Myocyte (in vitro differentiated cells): ENCODE results near the gene TOMM6. TPM values are rescaled to one million over a fixed set of nuclear protein-coding genes. Genes with fewer than 3 reads are reported as not detected.

Source experiments
- DNase-seq: peaks from one replicate; pipeline ENCODE4 v3.0.0-alpha.2; 2012; ENCODE audit warnings: low read depth
- polyA plus RNA-seq: library from polyadenylated mRNA; unstranded; fragments of >200 nt; gene quantifications from one replicate; pipeline ENCODE4 v1.2.1, GENCODE V29; 2012; ENCODE audit warnings: missing spikeins
- total RNA-seq: library from RNA; depleted of rRNA; stranded (reverse); fragments of >200 nt; gene quantifications from 2 replicates; pipeline ENCODE4 v1.2.3, GENCODE V29; 2014

Gene TOMM6
- total RNA-seq = 101 and 115 TPM in 2 replicates
- 210 TPM for polyA plus RNA-seq

DNA sequence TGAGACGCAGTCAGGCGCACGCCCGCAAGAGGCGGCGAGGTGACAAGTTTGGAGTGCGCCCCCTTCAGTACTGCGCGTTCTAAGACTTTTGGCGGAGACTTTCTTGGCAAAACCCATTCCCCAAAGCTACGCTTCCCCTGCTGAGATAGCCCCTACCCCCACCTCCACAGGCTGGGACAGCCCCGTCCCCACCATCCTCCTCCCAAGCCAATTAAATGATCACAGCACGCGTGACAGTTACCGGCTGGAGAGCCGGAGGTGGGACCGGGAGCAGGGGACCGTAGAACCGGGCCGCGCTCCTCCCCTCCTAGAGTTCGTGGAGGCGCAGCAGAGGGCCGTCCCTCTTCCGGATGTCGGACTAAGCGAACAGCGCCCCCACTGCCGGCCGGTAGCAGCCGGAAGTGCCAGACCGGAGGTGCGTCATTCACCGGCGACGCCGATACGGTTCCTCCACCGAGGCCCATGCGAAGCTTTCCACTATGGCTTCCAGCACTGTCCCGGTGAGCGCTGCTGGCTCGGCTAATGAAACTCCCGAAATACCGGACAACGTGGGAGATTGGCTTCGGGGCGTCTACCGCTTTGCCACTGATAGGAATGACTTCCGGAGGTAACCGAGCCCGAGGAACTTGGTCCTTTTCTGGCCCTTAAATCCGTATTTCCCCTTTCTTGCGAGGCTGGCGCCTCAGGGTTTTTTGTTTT, at the start of gene TOMM6:
TSS of gene TOMM6 (plus strand) at position 476 of the 699 bp plus-strand sequence. CDS start at position 480, 4 bp downstream.
- DNase-seq = peak; percentile 95

DNA sequence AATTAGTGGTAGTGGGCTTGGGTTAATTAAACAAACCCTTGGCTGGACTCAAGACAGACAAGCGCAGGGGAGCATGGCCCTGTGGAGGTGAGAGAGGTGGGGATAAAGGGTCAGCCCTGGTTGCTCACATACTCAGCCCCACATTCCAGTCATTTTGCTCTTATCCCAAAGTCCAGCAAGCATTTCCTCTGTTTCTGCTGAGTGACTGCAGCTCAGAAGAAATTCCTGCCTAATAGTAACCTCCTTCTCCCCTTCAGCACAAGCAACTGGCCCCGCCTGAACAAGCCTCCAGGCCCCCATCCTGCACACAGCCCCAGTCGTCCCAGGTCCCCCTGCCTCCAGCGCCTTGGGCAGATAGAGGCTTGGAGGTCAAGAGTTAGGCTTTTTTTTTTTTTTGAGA, 48.5 kb upstream of the TOMM6 start:
- no peak for DNase-seq

DNA sequence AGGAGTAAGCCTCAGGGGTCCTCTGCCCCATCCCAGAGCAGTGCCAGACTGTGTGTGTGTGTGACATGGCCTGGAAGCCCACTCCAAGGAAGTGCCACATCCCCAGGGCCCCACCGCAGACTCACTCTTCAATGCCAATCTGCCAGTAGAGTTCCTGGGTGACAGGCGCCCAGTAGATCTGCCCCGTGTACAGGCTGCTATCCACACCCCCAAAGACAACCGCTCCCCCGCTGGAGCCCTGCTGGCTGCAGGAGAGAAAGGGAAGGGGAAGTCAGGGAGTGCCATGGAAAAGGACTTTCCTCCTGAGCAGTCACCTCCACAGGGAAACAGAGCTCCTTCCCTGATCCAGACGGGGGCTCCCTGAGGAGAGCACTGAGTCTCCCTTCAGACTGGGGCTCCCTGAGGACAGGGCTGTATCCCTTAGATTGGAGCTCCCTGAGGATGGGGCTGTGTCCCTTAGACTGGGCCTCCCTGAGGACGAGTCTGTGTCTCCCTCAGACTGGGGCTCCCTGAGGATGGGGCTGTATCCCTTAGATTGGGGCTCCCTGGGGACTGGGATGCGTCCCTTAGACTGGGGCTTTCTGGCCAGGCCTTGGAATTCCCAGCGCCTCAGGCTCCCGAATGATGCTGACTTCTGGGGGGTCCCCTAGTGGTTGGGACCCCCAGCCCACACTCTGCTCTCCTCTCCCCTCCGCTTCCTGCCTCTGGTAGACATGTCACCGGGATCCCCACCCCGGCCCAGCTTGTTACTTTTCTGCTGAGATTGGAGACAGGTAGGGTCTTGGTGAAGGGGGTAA, 46.9 kb upstream of the TOMM6 start:
- no peak for DNase-seq

DNA sequence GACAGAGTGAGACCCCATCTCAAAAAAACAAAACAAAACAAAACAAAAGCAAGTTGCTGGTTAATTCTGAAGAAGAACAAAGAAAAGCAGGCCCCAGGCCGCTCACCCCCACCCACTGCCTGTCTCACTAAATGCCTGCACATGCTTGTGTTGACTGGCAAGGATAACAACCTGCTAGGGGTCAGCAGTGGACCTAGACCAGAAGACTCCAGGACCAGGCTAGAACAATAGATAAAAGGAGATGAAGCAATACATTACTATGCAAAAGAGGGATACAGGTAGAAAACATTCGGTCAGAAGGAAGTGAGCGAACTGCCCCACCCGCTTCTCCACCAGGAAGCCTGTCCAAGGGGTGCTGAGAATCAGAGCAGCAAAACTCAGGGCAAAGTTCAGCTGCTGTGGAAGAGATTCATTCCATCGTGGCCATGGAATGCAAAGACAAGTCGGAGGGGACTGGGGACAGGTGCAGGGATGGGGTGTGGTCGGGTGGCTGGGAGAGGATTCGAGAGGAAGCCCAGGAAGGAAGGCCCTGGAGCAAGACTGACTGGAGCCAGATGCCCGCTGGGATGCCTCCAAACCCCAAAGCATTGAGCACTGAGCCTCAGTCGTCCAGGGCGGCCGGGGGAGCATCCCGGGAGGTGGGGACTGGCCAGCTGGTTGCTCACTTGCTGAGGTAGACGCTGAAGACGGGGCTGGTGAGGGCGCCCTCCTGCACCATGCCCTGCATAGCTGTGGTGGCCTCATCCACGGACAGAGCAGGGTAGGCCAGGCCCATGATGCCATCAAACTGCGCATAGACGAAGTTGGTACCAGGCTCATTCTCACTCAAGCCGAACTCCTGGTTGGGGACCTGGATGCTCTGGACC, 45.6 kb upstream of the TOMM6 start:
- peak; percentile 73 for DNase-seq

DNA sequence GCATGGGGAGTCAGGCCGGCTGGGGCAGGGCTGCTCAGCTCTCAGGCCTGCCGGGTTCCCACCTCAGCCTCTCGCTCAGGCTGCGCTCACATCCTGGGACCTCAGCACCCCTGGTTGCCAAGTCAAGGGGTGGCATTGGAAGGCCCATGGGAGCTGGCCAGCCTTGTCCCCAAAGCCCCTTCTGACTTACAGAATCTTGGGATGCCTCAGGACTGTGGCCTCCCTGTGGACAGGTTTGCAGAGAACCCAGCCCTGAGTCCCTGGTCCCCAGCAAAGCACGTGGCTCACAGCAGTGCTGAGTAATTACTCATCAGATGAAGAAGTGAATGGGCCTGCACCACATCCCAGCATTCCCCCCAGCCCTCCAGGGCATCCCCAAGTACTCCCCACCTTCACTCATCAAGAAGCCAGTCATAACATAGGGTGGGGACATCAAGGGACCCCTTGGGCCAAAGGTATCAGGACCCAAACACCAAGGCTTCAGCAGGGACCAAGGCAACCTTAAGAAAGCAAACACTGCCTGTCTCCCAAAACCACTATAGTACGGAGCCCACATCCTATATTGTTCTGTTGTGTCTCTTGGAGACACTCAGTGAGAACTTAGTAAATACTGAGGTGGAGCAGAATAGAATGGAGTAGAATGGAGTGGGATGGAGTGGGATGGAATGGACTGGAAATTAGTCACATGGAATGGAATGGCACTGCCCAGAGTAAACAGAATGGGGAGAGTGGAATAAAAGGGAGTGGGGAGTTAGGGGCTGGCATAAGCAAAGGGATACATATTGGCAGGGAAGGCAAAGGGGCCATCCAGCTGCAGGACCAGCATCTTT, 43.9 kb upstream of the TOMM6 start:
- no peak for DNase-seq

DNA sequence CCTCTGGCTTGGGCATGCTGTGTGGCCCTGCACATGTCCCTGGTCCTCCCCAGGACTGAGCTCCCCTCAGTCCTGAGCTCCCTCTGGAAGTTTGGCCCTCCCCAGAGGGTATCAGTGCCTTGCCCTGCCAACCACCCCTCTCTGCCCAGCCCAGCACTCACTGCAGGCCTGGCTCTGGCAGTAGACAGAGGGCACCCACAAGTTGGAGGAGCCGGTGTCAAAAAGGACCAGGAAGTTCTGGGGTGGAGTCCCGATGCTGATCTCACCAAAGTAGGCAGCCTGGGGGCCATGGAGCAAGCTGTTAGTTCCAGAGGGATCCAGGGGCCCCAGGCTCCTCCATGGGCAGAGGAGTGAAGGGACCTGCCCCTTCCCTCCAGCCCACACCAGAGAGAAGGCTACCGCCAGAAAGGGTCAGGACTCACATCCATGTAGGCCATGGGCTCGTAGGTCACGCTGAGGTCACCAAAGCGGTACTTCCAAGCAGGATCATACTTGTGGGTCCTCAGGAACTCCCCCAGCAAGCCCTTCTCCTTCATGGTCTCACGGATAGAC, 43.2 kb upstream of the TOMM6 start:
- DNase-seq = no peak

DNA sequence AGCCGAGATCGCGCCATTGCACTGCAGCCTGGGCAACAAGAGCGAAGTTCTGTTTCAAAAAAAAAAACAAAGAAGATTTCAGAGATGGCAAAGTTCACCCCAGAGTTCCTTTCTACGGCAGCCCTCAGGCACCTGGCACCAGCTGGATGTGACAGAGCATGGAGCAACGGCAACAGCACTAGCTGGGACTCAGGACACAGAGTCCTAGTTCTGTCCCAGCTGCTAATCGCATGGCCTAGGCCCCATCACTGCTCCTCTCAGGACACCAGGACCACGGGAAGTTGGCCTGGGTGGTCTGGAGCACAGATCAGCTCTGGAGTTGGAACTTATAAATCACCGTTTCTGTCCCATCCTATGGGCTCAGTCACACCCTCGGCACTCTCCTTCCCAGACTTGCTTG, 41.4 kb upstream of the TOMM6 start:
- no peak for DNase-seq

DNA sequence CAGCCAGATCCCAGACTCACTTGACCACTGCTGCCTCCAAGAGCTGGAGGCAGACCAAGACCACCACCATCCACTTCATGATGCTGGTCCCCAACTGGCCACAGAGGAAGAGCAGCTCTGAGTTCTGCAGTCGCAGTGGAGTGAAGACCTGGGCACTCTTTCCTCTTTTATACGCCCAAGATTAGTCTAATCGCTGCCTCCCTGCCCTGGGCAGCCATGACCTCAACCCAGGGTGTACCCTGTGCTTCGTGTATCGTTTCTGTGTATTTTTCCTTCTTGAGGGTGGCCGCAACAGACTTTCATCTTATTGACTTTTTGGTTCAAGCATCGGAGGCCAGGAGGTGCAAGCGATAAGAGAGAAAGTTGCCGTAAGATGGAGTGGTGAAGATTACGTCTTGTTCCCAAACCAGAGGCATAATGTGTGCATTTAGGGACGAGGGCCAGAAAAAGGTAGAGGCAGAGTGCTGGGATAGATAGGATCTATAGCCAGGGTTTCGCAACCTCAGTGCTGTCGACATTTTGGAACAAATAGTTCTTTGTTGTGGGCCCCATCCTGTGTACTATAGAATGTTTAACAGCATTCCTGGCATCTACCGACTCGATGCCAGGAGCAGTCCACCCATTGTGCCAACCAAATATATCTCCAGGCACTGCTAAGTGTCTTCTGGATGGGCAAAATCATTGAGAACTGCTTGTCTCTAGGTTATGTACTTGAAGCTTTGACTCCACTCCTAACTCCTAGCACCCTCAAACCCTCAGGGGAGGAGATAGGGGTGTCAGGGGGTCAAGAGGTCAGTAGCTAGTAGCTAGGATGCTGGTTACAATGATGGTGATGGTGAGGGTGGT, 40.0 kb upstream of the TOMM6 start, which contains the start of gene PGC:
TSS of gene PGC (minus strand) at position 142 of the 846 bp plus-strand sequence. CDS start at position 79, 63 bp downstream.
- DNase-seq = no peak

DNA sequence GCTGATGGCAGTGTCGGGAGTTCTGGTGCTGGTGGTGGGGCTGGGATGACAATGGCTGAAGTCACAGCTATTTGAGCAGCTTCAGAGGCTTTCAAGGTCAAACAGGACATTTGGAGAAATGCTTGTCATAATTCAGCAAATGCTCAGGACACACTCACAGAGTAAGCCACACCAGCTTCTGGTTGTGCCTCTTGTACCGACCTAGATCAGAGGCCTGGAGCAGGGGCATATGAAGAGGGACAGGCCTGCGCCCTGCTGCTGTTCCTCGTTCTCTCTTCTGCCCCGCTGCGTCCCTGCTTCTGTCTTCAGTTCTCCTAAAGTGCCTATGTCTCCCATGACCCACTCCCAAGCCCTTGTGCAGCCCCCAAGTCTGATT, 39.4 kb upstream of the TOMM6 start:
- no peak for DNase-seq

DNA sequence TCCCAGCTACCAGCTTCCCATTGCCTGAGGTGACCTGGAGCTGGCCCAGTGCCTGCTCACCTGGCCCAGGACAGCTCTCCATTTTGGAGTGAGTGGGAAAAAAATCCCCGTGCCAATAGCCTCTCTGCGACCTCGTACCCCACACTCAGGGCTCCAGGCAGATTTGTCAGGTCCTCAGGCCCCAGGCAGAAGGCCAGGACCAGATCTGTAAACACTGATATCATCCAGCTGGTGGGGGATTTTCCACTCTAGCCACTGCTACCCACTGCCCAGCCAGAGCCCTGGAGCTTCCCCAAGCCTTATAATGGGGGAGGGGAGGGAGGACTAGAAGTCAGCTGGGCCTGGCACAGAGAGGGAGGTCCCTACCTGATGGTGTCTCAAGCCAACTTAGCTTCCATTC, 39.0 kb upstream of the TOMM6 start:
- no peak for DNase-seq

DNA sequence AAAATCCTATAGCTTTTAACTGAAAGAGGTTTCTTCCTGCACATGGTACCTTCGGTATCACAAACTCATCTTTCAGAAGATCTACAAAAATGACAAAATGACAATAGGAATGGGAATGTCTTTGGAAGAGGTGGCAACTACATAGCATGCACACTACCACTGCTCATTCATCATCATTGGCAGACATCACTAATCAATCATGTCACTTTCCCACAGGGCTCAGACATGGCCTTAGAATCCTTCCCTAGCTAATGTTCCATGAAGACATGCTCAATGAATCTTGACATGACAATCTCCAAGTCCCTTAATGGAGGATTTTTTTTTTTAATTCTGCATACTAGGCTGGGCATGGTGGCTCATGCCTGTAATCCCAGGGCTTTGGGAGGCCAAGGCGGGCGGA, 37.1 kb upstream of the TOMM6 start:
- no peak for DNase-seq

DNA sequence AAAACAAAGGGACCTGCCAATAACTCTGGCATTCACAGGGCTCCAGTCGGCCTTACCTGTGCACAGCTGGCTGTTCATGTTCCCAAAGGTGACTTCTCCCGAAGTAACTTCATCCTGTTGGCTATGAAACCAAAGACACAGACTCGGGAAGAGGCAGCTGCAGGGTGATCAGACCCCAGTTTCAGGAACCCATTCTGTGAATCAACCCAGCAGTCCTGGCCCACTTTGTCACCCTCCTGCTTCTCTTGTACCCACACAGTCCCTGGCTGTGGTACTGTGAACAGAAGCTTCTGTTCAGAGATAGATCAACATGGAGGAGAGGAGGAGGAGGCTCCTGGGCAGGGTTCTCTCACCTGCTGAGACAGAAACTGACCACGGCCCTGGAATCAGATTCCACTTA, 31.6 kb upstream of the TOMM6 start:
- DNase-seq = no peak

DNA sequence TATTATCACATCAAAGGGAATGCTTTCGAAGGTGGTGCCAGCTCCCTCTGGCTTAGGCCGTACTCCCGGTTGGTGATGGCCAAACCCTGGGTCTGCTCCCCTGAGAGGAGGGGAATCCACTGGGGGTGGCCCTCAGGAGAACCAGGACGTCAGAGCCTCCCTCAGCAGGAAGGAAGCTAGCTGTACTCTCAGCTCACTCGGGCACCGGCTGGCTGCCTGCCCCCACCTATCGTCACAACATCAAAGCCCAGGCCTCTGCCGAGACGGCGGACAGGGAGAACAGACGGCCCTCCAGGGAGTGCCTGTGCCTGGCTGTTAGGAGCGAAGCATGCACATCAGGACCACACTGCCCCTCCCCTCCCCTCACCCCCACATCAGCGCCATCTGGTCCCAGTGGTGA, 31.1 kb upstream of the TOMM6 start:
- DNase-seq = no peak

DNA sequence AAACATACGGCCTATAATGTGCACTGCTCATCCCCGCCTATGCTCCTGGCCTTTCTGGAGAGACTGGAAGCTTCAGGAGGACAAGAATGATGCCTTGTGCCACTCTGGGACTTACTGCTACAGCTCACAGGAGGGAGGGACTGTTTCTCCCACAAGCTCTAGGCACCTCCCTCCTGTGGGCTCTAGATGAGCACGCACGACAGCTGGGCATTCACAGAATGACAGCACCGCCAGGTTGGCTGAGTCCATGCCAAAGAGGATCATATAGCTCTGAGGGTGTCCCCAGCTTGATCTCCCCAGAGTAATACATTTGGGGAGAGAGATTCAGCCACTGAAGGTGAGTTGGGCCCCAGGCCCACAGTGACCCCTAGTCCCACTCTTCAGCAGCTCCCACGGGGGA, 30.2 kb upstream of the TOMM6 start:
- peak; percentile 78 for DNase-seq

DNA sequence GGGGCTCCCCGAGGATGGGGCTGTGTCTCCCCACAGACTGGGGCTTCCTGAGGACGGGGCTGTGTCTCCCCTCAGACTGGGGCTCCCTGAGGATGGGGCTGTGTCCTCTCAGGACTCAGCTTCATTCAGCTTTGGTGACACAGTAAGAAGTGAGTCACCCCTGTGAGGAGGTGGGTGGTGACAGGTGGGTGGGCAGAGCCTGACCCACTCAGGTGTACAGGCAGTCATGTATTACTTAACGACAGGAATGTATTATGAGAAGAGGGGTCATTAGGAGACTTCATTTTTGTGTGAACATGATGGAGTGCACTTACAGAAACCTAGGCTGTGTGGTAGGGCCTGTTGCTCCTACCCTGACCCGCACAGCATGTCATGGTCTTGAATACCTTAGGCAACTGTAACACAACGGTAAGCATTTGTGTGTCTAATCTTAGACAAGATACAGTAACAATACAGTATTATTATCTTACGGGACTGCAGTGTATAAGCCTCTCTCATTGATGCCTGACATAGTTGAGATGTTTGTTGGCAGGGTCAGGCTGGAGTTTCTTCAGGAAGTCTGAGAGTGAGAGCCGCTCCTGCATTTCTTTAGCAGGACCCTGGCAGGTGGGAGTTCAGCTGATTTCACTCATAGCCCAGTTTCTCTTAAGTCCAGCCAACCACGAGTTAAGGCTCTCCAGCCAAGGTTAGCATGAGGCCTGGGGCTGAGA, 29.4 kb upstream of the TOMM6 start:
- DNase-seq = peak; percentile 14

DNA sequence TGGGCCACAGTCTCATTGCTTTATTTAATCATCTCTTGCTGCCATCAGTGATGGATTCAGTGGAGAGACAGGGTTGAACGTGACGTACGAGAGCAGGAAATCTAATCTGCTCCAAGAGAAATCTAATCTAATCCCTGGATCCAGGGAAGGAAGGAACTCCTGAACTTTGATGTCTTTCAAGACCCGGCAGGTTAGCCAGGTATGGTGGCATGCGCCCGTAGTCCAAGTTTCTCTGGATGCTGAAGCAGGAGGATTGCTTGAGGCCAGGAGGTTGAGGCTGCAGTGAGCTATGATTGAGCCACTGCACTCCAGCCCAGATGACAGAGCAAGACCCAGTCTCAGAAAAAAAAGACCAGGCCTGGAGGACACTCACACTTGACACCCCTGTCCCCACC, 28.9 kb upstream of the TOMM6 start:
- no peak for DNase-seq

DNA sequence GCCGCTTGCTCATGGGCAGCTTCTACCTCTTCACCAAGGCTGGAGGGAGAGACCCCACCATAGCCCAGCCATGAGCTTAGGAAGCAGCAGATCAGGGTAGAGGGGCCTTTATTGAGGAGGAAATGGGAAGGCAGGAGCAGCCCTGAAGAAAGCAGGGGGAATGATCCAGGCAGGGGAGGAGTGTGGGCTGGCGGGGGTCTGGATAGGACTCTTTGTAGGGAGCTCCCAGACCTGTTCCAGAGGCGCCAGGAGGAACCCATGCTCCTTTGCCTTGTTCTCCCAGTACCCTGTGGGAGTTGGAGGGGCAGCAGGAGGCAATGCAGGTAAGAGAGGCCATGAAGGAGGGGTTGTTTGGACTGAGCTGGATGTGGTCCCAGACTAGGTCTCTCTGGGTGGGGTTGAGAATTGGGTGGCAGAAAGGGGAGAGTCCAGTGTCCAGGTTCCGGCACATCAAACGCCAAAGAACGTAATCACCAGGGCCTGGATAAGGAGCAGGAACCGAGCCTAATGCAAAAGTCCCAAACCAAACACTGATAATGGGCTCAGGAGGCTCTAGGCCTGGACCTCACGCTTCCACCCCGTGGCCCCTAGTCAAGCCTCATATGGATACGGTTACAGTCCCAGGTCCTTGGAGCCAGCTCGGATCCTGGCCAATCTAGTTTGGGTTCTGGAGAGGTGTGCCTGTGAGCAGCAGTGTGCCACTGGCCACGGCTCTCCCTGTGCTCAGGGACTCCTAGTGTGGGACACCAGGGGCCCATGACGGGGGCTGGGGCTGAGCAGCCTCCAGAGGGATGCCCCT, 28.2 kb upstream of the TOMM6 start:
- DNase-seq = no peak
